ENCODE measurements around the gene ADGRA3. TPM values are rescaled to one million over a fixed set of nuclear protein-coding genes. Genes with fewer than 3 reads are reported as not detected.
A peak's percentile ranks its signal among the peaks of the same experiment; 100 is the strongest.
"Not testable (repeated sequence)": the region's sequence is repeated elsewhere in the genome, so short reads cannot be mapped to it uniquely, and the experiment has no call there.

The ADGRA3 gene
- total RNA-seq, 4 donors from 2014 or later = 17.8 to 48.8 (median 32.4) TPM

DNA sequence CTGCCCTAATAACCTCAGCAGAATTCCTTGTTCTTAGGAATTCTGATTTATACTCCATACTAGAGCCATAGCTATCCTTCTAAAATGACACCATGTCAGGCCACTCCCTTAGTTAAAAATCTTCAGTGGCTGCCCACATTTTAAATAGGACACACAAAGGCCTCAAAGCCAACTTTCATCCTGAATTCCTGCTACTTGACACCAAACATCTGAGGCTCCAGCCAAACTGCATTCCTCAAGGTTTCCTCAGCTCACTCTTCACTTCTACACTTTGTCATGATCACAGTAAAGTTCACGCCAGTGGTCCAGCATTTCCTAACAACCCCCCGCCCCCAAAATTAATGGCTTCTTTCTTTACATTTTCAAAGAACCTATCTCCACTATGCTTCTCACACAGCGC, 124.3 kb downstream of the ADGRA3 start:
- no peak for TF ChIP-seq POLR2A (IDR thresholded peaks at IDR 0.05)
- no peak for TF ChIP-seq EP300 (IDR thresholded peaks at IDR 0.05)
- TF ChIP-seq, protein P1, sequence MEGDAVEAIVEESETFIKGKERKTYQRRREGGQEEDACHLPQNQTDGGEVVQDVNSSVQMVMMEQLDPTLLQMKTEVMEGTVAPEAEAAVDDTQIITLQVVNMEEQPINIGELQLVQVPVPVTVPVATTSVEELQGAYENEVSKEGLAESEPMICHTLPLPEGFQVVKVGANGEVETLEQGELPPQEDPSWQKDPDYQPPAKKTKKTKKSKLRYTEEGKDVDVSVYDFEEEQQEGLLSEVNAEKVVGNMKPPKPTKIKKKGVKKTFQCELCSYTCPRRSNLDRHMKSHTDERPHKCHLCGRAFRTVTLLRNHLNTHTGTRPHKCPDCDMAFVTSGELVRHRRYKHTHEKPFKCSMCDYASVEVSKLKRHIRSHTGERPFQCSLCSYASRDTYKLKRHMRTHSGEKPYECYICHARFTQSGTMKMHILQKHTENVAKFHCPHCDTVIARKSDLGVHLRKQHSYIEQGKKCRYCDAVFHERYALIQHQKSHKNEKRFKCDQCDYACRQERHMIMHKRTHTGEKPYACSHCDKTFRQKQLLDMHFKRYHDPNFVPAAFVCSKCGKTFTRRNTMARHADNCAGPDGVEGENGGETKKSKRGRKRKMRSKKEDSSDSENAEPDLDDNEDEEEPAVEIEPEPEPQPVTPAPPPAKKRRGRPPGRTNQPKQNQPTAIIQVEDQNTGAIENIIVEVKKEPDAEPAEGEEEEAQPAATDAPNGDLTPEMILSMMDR (IDR thresholded peaks at IDR 0.05) = no peak
- no peak for TF ChIP-seq POLR2AphosphoS5 (IDR thresholded peaks at IDR 0.05)
- Histone ChIP-seq H3K27me3 (no peaks in the 10 kb centered on the region), H3K4me1 (peaks cover 0 to 8% (median 0%) of the 10 kb centered on the region in 3 donors), H3K36me3 (peaks cover 0 to 31% of the 10 kb centered on the region in 2 donors), H3K4me3 (no peak overlapping the region), H3K9me3 (no peaks in the 10 kb centered on the region), H3K27ac (no peak overlapping the region)
- 78 to 83% methylated on average over 2 to 3 of the region's 3 CpGs for WGBS, 2 donors (ENCODE audit: low coverage in 1 of 2)
- no peak for ATAC-seq

DNA sequence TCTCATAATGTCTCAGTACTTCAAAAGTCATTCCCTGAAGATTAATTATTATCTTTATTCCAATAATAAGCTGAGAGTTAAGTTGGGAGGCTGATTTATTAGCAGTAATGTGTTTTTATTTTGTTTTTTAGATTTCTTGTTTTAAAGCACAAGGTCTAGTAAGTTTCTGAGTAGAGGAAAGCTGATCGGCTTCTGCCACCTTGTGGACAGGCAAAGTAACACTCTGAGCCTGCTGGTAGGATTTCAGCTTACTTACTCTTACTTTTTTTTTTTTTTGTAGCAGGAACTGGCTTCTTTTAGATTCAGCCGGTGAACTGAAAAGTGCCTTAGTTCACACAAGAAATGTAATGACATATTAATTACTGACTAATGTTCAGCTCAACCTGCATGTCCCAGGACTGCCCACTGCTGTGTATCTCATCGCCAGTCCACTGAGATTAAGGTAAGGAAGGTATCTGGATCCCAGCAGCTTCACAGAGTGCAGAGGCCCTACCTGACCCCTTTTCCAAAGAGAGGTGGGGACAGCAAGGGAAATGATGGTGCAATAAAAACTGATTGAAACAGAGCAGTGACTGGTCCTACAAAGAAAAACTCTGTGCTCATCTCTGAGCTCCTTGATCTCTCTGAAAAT, 126.5 kb downstream of the ADGRA3 start:
- TF ChIP-seq EP300 (IDR thresholded peaks at IDR 0.05) (no peak), POLR2A (IDR thresholded peaks at IDR 0.05) (no peak), POLR2AphosphoS5 (IDR thresholded peaks at IDR 0.05) (no peak)
- TF ChIP-seq, protein P1 (IDR thresholded peaks at IDR 0.05) = peak; percentile 54 to 74 (median 71)
- Histone ChIP-seq H3K27me3 (no peaks in the 10 kb centered on the region), H3K27ac (no peak overlapping the region), H3K4me1 (peaks cover 0 to 8% (median 0%) of the 10 kb centered on the region in 3 donors), H3K36me3 (peaks cover 0 to 30% of the 10 kb centered on the region in 2 donors), H3K9me3 (no peaks in the 10 kb centered on the region), H3K4me3 (no peak overlapping the region)
- ATAC-seq = no peak
- 33 to 36% methylated on average over 3 of the region's 3 CpGs for WGBS, 2 donors (ENCODE audit: low coverage in 1 of 2)

DNA sequence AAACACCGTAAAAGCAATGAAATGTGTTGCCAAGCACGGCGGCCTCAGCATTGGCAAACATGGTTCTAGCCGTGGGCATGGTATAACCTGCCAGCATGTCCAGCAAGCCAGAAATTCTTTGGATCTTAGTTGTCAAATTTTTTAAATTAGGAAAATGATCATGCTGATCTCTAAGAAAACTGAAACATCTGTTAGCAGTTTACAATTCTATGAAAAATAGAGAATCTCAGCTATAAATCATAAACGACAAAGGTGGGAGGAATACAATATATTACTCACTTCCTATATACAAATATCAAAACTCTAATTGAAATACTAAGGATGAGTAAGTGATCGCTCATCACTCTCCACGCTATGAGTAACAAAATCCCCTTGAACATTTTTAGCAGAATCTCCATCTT, 130.3 kb downstream of the ADGRA3 start:
- Histone ChIP-seq H3K4me1 (peaks cover 0 to 6% (median 0%) of the 10 kb centered on the region in 3 donors), H3K36me3 (peaks cover 0 to 24% of the 10 kb centered on the region in 2 donors), H3K27me3 (no peaks in the 10 kb centered on the region), H3K4me3 (no peak overlapping the region), H3K27ac (no peak overlapping the region), H3K9me3 (no peaks in the 10 kb centered on the region)
- ATAC-seq = no peak
- WGBS, 2 donors (ENCODE audit: low coverage in 1 of 2) = 66 to 72% methylated on average over 7 of the region's 7 CpGs
- TF ChIP-seq, protein P1 (IDR thresholded peaks at IDR 0.05) = no peak
- TF ChIP-seq POLR2A (IDR thresholded peaks at IDR 0.05) (no peak), POLR2AphosphoS5 (IDR thresholded peaks at IDR 0.05) (no peak), EP300 (IDR thresholded peaks at IDR 0.05) (no peak)

DNA sequence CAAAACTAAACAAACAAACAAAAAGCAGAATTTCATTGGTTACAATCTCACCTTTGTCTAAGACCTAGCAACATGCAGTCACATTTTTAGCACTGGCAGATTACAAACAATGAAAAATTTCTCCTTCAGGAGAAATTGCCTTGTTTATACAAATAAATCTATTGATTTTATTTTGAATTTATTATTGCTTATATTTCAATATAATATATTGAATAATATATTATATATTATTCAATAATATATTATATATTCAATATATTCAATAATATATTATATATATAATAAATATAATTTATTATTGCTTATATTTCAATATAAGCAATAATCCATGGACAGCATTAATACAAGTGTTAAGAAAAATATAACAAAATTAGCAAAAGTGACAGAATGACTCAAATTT, 131.7 kb downstream of the ADGRA3 start:
- no peaks in the 10 kb centered on the region for H3K9me3 ChIP-seq
- no peak for ATAC-seq
- H3K4me3 ChIP-seq = no peak overlapping the region
- TF ChIP-seq EP300 (IDR thresholded peaks at IDR 0.05) (no peak), POLR2A (IDR thresholded peaks at IDR 0.05) (no peak), POLR2AphosphoS5 (IDR thresholded peaks at IDR 0.05) (no peak)
- TF ChIP-seq, protein P1 (IDR thresholded peaks at IDR 0.05) = no peak
- peaks cover 0 to 5% (median 0%) of the 10 kb centered on the region in 3 donors for H3K4me1 ChIP-seq
- no peaks in the 10 kb centered on the region for H3K27me3 ChIP-seq
- H3K27ac ChIP-seq = no peak overlapping the region
- peaks cover 0 to 24% of the 10 kb centered on the region in 2 donors for H3K36me3 ChIP-seq

DNA sequence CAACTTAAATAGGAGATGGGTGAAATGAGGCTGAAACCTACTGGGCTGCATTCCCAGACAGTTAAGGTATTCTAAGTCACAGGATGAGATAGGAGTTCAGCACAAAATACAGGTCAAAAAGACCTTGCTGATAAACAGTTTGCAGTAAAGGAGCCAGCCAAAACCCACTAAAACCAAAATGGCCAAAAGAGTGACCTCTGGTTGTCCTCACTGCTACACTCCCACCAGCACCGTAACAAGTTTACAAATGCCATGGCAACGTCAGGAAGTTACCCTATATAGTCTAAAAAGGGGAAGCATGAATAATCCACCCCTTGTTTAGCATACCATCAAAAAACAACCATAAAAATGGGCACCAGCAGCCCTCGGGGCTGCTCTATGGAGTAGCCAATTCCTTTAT, 133.7 kb downstream of the ADGRA3 start:
- H3K27me3 ChIP-seq, H3K9me3 ChIP-seq, H3K4me1 ChIP-seq, H3K4me3 ChIP-seq, ATAC-seq, H3K36me3 ChIP-seq, H3K27ac ChIP-seq: not testable (repeated sequence)
- 29 to 54% methylated on average over 3 of the region's 3 CpGs for WGBS, 2 donors (ENCODE audit: low coverage in 1 of 2)
